GM13977 (cell line): ENCODE data around the gene DNAAF1.

Source experiments
- DNase-seq: peaks from one replicate; pipeline ENCODE4 v3.0.0; 2012; ENCODE audit warnings: low spot score
- in situ Hi-C: fragments of 300-500 bp; cut with MboI; formaldehyde crosslinking; loops from one replicate; pipeline ENCODE4 v1.12.0; 2022; ENCODE audit warnings: low sequenced_read_pairs, low pct_unique_long_range_greater_than_20kb, mixed read lengths, inconsistent platforms; ENCODE audit not compliant: unreplicated experiment
- TF ChIP-seq, protein P1 (sequence below): IDR thresholded peaks from 2 replicates; pipeline ENCODE4 v1.5.1; 2012; ENCODE audit warnings: mild to moderate bottlenecking, control low read depth; ENCODE audit not compliant: insufficient read depth; ENCODE audit errors: extremely low read depth, missing control alignments

Gene DNAAF1

DNA sequence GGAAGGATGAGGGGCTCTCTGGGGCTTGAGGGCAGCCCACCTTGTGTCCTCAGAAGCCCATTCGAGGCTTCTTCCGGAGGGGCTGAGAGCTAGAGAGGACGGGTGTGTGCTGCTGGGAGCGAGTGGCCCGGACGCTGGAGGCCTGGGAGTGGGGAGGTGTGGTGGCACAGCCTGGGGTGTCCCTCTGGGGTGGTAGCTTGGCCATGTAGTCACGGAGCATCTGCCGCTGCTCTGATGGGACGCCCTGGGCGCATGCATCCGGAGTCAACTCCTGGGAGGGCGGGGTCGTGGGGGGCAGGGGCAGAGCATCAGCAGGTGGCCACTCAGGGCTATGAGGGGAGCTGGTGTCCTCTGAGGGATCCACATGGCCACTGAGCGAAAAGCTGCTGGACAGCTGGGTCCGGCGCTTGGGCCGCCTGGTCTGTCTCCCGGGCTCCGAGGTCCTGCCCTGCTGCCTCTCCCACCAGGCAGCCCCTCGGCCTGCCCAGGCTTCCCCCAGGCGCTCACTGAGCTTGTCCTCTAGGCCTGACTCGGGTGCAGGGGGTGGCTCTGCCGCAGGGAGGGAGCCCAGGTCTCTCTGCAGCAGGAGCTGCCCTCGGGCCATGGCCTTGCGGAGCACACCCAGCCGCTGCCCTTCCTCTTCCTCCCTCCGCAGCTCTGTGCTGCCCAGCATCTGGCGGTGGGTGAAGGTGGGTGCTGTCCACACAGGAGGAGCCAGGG is 33.9 kb downstream of the DNAAF1 start:
- DNase-seq, result no peak
- TF ChIP-seq, protein P1, sequence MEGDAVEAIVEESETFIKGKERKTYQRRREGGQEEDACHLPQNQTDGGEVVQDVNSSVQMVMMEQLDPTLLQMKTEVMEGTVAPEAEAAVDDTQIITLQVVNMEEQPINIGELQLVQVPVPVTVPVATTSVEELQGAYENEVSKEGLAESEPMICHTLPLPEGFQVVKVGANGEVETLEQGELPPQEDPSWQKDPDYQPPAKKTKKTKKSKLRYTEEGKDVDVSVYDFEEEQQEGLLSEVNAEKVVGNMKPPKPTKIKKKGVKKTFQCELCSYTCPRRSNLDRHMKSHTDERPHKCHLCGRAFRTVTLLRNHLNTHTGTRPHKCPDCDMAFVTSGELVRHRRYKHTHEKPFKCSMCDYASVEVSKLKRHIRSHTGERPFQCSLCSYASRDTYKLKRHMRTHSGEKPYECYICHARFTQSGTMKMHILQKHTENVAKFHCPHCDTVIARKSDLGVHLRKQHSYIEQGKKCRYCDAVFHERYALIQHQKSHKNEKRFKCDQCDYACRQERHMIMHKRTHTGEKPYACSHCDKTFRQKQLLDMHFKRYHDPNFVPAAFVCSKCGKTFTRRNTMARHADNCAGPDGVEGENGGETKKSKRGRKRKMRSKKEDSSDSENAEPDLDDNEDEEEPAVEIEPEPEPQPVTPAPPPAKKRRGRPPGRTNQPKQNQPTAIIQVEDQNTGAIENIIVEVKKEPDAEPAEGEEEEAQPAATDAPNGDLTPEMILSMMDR, result no peak
- in situ Hi-C loops, result loop anchor here (5.0 kb wide), 1 partner anchor 92 kb away; no protein-coding TSS in a partner anchor

DNA sequence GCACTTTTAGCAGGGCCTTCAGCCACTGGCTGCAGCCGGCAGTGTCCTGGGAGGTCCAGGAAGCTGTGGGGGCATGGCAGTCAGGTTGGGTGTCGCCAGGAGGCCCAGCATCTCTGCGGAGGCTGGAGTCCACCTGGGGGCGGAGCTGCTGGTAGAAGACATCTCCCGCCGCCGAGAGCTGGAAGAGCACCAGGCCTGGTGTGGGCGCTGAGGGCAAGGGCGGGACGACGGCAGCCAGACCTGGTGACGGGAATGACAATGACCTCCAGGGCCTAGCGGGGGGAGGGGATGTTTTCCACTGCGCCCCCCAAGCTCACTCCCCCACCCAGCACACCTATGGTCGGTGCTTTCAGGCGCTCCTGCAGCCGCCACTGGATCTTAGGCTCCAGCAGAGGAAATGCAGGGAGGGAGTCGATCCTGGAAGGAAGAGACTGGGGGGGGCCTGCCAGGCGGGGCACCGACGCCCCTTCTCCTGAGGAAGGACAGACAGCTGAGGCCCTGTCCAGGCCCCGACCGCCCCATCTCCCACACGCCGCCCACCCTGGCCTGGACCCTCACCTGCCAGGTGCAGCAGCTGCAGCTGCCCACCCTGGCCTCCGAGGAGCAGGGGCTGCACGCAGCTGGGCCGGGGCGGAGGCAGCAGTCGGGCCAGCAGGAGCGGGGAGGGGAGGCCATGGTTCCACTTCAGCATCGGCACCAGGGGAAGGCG is 34.7 kb downstream of the DNAAF1 start:
- TF ChIP-seq, protein P1, result no peak
- no peak for DNase-seq
- in situ Hi-C loops, result loop anchor here (5.0 kb wide), 1 partner anchor 92 kb away; no protein-coding TSS in a partner anchor

DNA sequence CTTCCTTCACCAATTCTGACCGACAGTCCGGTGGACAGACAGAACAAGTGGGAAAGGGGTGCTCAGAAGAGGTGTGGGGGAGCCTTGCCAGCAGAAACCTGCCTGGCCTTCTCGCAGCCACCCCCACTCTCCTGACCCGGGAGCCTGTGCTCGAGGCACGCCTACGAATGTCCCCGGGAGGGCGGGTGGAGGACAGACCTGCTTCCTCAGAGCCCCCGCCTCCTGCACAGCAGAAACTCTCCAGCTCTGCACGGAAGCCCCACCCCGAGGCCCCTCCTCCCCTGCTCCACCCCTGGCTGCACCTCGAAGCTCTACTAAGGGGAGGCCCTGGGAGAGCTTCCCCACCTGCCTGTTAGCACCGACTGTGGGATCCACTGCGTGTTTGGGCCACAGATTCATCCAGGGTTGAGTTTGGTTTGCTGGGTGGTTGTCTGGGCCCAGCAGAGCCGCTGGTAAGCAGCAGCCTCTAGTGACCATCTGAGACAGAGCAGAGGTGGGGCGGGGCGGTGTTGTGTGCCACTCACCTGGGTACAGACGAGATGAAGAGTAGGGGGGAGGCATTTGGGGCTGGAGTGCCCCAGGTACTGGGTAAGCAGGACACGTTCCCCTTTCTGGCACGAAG is 35.5 kb downstream of the DNAAF1 start:
- in situ Hi-C loops, result no loop called here
- TF ChIP-seq, protein P1, result no peak

DNA sequence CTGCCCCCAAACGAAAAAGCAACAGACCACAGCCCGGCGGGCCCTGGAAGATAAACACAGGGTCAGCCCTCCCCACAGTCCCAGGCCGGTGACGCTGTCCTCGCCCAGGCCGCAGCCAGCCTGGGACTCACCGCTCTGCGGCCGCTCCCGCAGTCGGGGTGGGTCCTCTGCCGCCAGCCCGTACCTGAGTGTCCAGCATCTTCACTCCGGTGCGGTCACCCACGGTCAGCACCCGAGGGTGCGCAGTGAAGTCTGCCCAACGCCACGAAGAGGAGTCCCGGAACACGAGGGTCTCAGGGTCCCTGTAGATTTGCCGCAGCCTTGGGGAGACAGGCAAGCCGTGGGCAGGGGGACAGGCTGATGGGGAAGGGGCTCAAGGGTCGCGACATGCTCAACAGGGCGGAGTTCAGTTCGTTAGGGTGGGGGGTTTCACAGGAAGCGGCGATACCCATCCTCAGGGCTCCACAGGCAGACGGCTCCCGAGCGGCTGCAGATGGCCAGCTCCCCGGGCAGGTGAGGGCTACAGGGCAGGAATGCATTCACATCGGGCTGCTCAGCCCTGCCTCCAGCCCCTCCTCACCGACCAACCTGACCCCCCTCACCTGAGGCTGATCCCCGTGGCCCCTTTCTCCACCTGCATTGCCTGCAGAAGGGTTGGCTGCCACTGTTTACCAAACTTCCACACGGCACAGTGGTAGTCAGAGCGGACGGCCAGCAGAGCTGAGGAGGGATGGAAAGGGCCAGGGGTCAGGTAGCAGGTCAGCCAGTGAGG is 36.2 kb downstream of the DNAAF1 start:
- in situ Hi-C loops, result no loop called here
- TF ChIP-seq, protein P1, result no peak
- DNase-seq, result no peak

More for the DNA sequence above, 35.5 kb downstream of the DNAAF1 start:
- no peak for DNase-seq

DNA sequence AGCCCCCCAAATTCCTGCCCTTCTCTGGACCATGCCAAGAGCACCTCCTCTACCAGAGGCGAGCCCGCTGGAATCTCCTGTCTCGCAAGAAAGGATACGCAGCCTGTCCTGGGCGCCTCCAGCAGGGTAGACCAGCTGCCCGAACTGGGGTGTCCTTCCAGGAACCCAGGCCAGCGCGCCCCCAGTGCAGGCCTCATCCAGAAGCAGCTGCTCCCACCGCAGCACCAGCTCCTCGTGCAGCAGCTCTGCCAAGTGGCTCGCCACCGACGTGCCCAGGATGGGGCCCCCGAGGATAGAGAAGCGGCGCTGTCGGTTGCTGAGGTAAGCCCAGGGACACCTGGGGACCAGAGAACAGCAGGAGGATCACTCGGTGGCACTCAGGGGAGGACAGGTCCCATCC is 37.0 kb downstream of the DNAAF1 start:
- TF ChIP-seq, protein P1, result no peak
- DNase-seq, result no peak
- in situ Hi-C loops, result no loop called here
